OCI-LY3 (cell line): Measurements from ENCODE around the gene BCL2L2.
A peak's percentile ranks its signal among the peaks of the same experiment; 100 is the strongest.

ENCODE experiments used
- H2AFZ ChIP-seq: fragments of 200-600, 300-600 bp; shearing (Covaris generic); 2 replicates; pipeline ENCODE4 v1.6.0; 2014; ENCODE audit warnings: antibody characterized with exemption, low read depth, low read length
- H3K27ac ChIP-seq: fragments of 200-600, 300-600 bp; sonication (generic); 2 replicates; pipeline ENCODE4 v1.5.1; 2014; ENCODE audit warnings: mild to moderate bottlenecking, low read length, moderate library complexity, mixed read lengths
- H3K27me3 ChIP-seq: fragments of 200-600, 300-600 bp; sonication (generic); 2 replicates; pipeline ENCODE4 v1.6.1; 2014; ENCODE audit warnings: low read depth, low read length, mixed read lengths
- H3K36me3 ChIP-seq: fragments of 200-600, 300-600 bp; sonication (generic); replicated peaks from 2 replicates; pipeline ENCODE3; 2014; ENCODE audit warnings: low read depth, low read length, mixed read lengths
- H3K4me1 ChIP-seq: fragments of 300-600, 200-600 bp; sonication (generic); 2 replicates; pipeline ENCODE4 v1.6.1; 2014; ENCODE audit warnings: low read length, mixed read lengths
- H3K4me2 ChIP-seq: fragments of 200-600, 300-600 bp; sonication (generic); 2 replicates; pipeline ENCODE4 v1.6.1; 2014; ENCODE audit warnings: low read length, mixed read lengths
- H3K4me3 ChIP-seq: fragments of 300-600, 200-600 bp; sonication (generic); 2 replicates; pipeline ENCODE4 v1.5.1; 2014; ENCODE audit warnings: antibody characterized with exemption, mild to moderate bottlenecking, low read length, moderate library complexity
- H3K79me2 ChIP-seq: fragments of 300-600, 200-600 bp; shearing (Covaris generic); 2 replicates; pipeline ENCODE4 v1.6.1; 2014; ENCODE audit warnings: mild to moderate bottlenecking, low read length, mixed read lengths
- H3K9ac ChIP-seq: fragments of 300-600, 200-600 bp; shearing (Covaris generic); 2 replicates; pipeline ENCODE4 v1.6.0; 2014; ENCODE audit warnings: mild to moderate bottlenecking, low read length, moderate library complexity
- H3K9me3 ChIP-seq: fragments of 200-600, 300-600 bp; shearing (Covaris generic); 2 replicates; pipeline ENCODE4 v1.6.1; 2014; ENCODE audit warnings: low read length, mixed read lengths; ENCODE audit not compliant: insufficient read depth
- H4K20me1 ChIP-seq: fragments of 200-600, 300-600 bp; sonication (generic); 2 replicates; pipeline ENCODE4 v1.6.1; 2016; ENCODE audit warnings: low read length, mixed read lengths; ENCODE audit not compliant: insufficient read depth
- CTCF ChIP-seq: fragments of 200-600, 300-600 bp; sonication (generic); IDR thresholded peaks from 2 replicates; pipeline ENCODE4 v1.5.1; 2014; ENCODE audit warnings: antibody characterized with exemption, low read length, low read depth
- EZH2phosphoT487 ChIP-seq: fragments of 200-600 bp; shearing (Covaris generic); IDR thresholded peaks from 2 replicates; pipeline ENCODE4 v1.6.1; 2018; ENCODE audit warnings: antibody characterized with exemption, mixed run types, low read depth

The BCL2L2 gene

GRCh38 chr14:23326491-23327332 is 20.1 kb downstream of the BCL2L2 start:
- Histone ChIP-seq H3K79me2 (peaks cover 24% of the 10 kb centered on the region), H3K4me1 (peaks cover 10% of the 10 kb centered on the region)
- TF ChIP-seq EZH2phosphoT487 (no peak), CTCF (no peak)

GRCh38 chr14:23327947-23328744 is 21.5 kb downstream of the BCL2L2 start:
- no peaks in the 10 kb centered on the region for H4K20me1 ChIP-seq
- H3K27ac ChIP-seq, result no peak overlapping the region
- no peak overlapping the region for H3K9ac ChIP-seq
- H3K79me2 ChIP-seq, result peaks cover 10% of the 10 kb centered on the region
- TF ChIP-seq CTCF (peak; percentile 85), EZH2phosphoT487 (no peak)
- peaks cover 3% of the 10 kb centered on the region for H3K4me1 ChIP-seq
- H3K4me3 ChIP-seq, result no peak overlapping the region
- no peaks in the 10 kb centered on the region for H3K27me3 ChIP-seq
- H3K4me2 ChIP-seq, result no peak overlapping the region
- H3K36me3 ChIP-seq, result peaks cover 20% of the 10 kb centered on the region
- no peaks in the 10 kb centered on the region for H3K9me3 ChIP-seq
- no peak overlapping the region for H2AFZ ChIP-seq

More at GRCh38 chr14:23326491-23327332, 20.1 kb downstream of the BCL2L2 start:
- no peaks in the 10 kb centered on the region for H3K9me3 ChIP-seq
- no peak overlapping the region for H3K9ac ChIP-seq
- peaks cover 9% of the 10 kb centered on the region; the same call in 1 of the 2 replicates for H4K20me1 ChIP-seq
- peaks cover 28% of the 10 kb centered on the region for H3K36me3 ChIP-seq
- no peak overlapping the region for H2AFZ ChIP-seq
- H3K4me2 ChIP-seq, result no peak overlapping the region
- no peak overlapping the region for H3K4me3 ChIP-seq
- no peaks in the 10 kb centered on the region for H3K27me3 ChIP-seq
- H3K27ac ChIP-seq, result no peak overlapping the region

GRCh38 chr14:23335623-23336022 is 29.0 kb downstream of the BCL2L2 start:
- Histone ChIP-seq H3K27me3 (no peaks in the 10 kb centered on the region), H4K20me1 (no peaks in the 10 kb centered on the region), H3K4me1 (no peaks in the 10 kb centered on the region), H3K9ac (no peak overlapping the region), H3K36me3 (no peaks in the 10 kb centered on the region), H3K9me3 (peaks cover 16% of the 10 kb centered on the region), H3K27ac (no peak overlapping the region), H2AFZ (no peak overlapping the region), H3K4me2 (no peak overlapping the region), H3K79me2 (no peaks in the 10 kb centered on the region), H3K4me3 (no peak overlapping the region)
- TF ChIP-seq EZH2phosphoT487, result no peak
- no peak for TF ChIP-seq CTCF
